C4-2B (cell line): ENCODE data around the gene GPR150.

ENCODE experiments used
- CTCF ChIP-seq: fragments of 450-650 bp; conservative IDR thresholded peaks from 2 replicates; pipeline ENCODE4 v1.5.1; 2017; ENCODE audit warnings: mild to moderate bottlenecking
- ZFX ChIP-seq: fragments of 450-650 bp; IDR thresholded peaks from 2 replicates; pipeline ENCODE4 v1.6.1; 2017

- TF ChIP-seq CTCF, result no peak
- no peak for TF ChIP-seq ZFX
Measured at GRCh38 chr5:95655575-95655974, 35.7 kb downstream of the GPR150 start.
